T-helper 1 cell (primary cell): ENCODE data around the gene TEKTIP1.
"Not testable (repeated sequence)": the region's sequence is repeated elsewhere in the genome, so short reads cannot be mapped to it uniquely, and the experiment has no call there.

Source experiments
- DNase-seq, 5 donors: peaks; one replicate each; pipeline ENCODE4 v3.0.0-alpha.2; 2012 to 2020

Gene TEKTIP1

GRCh38 chr19:3508121-3508661, 30.8 kb upstream of the TEKTIP1 start:
- DNase-seq, result not testable (repeated sequence)

DNA sequence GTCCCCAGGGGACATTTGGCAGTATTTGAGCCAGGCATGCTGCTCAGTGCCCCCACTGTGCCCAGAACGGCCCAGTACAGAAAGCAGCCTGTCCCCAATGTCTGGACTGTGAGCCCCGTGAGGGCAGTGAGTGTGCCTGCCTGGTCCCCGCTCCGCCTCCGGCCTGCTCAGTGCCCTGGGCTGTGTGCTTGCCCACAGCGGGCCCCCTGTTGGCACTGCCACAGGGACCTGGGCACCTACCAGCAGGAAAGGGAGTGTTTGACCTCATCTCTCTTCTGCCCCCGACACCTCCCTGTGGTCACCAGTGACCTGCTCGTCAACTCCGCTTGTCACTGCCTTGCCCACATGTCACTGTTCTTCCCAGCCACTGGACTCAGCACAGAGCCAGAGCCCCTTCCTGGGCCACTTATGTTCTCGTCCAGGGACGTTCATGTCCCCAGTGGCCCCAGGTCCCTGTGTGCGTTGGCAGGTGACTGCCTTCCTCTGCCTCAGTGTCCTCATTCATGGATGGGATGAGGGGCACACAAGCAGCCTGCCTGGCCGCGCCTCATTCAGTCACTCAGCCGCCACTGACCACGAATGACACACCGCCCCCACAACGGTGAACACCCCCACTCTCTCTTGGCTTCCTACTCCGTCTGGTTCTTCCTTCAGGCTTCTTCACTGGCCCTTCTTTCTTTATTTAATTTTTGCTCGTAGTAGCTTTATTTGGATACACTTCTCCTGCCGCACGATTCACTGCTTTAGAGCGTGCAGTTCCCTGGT, 30.0 kb upstream of the TEKTIP1 start:
- DNase-seq, result no peak

- DNase-seq, result no peak
These were observed 29.4 kb upstream of the TEKTIP1 start for GRCh38 chr19:3509566-3509989.

DNA sequence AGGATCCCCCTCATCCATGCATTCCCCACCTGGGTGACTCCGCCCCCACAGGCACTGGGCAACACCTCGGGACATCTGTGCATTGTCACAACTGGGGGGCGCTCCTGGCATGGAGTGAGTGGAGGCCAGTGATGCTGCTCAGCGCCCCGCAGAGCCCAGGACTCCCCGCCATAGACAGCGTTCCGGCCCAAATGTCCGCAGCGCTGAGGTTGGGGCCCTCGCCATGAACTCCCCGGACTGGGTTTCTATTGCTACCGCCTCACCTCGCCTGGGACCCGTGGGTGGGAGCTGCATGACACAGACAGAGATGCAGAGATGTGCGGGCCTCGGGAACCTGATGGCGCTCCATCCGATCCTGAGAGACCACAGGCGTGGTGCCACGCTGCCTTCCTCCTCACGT, 28.2 kb upstream of the TEKTIP1 start:
- DNase-seq, result no peak

DNA sequence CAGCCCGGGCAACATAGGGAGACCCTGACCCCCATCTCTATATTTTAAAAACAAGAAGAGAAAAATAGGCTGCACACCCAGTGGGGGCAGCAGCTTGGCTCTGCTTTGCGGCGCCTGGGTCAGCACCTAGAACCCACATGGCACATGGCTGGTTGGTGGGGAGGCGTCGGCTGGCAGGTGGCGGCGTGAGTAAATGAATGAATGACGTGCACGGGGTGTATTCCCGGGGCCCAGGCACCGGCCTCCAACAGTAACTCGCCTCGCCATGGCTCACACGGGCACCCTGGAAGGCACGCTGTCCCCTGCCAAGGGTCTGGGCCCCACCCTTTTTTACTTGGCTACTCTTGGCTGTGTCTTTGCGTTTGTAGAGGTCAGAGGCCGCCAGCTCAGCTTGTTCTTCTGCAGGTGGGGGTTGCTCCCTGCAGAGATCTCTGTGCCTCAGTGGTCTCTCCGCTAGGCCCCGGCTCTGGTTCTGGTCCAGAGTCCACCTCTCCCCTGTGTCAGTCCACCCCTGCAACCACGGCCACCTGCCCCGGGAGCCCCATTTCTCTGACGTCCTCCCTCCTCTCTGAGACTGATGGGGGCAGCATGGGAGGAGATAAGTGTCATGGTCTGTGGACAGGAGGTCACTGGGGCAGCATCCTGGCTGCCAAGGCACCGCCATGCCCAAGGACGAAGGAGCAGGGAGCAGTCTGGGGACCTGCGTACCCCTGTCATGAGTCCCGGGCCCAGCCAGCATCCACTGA, 27.3 kb upstream of the TEKTIP1 start:
- no peak for DNase-seq

GRCh38 chr19:3512562-3513228, 26.3 kb upstream of the TEKTIP1 start:
- DNase-seq, result no peak

- DNase-seq, result no peak
These were observed 25.5 kb upstream of the TEKTIP1 start for GRCh38 chr19:3513229-3514140.

- no peak for DNase-seq
These were observed 24.0 kb upstream of the TEKTIP1 start for GRCh38 chr19:3514930-3515329.

DNA sequence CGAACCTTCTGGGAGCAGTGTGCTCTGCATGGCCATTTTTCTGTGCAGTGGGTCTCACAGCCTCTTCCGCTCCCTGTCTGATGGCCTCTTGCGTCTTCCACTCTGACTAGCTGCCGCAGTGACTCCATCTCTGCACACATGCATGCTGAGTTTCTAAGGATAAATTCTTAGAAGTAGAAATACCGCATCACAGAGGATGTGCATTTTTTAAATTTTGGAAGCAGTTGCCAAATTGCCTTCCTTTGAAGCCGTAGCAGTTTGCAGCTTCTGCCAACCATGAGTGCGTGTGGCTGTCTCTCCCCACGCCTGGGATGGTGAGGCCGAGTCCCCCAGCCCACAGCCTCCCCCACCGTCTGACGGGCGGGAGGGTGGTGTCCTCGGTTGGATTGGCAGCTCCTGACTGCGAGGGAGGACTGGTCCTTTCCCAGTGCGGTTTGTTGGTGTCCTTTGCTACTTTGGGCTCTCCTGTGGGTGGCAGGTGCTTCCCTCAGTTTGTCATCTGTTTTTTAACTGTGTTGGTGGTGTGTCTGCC, 23.0 kb upstream of the TEKTIP1 start:
- no peak for DNase-seq

- DNase-seq, result peak in 3 of 5 donors; percentile 31 to 51 (median 43)
These were observed 22.2 kb upstream of the TEKTIP1 start for GRCh38 chr19:3516675-3517207.

DNA sequence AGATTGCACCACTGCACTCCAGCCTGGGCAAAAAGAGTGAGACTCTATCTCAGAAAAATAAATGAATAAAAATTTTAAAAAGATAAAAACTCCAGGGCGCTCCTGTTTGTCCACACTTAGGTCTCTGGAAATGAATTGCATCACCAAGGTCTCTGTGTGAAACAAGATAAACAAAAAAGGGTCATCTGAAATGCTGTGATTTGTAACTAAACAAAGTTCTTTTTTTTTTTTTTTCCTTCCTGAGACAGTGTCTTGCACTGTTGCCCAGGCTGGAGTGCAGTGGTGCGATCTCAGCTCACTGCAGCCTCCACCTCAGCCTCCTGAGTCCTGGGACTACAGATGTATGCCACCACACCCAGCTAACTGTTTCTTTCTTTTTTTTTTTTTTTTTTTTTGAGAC, 21.3 kb upstream of the TEKTIP1 start:
- DNase-seq, result no peak

- no peak for DNase-seq
These were observed 20.7 kb upstream of the TEKTIP1 start for GRCh38 chr19:3518255-3518654.

DNA sequence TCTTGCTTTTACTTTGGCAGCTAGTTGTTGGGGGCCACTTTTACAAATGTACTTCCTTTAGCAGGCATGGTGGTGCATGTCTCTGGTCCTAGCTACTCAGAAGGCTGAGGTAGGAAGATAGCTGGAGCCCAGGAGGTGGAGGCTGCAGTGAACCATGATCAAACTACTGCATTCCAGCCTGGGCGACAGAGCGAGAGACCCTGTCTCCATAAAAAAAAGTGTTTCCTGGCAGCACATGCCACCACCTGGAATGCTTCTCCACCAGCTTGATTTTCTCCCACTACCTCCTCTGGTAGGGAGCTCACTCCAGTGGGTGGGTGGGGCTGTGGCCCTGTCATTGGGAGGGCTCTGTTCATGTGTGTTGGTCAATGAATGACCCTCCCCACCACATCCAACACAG, 20.3 kb upstream of the TEKTIP1 start:
- DNase-seq, result no peak

DNA sequence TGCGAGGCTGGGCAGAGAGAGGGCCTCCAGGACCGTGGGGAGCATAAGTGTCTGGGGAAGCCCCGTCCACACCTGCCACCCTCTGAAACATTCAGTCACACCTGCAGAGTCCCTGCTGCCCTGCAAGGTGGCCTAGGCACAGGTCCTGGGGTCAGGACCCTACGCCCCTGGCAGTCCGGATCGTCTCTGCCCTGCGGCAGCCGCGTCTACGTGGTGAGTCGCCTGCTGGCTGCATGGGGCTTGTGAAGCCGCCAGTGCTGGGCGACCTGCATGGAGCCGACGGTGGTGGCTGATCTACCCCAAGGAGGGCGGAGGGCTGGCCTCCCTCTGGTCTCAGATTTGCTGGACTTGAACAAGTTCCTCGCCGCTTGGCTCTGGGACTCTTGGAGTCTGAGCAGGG, 19.8 kb upstream of the TEKTIP1 start:
- DNase-seq, result no peak

DNA sequence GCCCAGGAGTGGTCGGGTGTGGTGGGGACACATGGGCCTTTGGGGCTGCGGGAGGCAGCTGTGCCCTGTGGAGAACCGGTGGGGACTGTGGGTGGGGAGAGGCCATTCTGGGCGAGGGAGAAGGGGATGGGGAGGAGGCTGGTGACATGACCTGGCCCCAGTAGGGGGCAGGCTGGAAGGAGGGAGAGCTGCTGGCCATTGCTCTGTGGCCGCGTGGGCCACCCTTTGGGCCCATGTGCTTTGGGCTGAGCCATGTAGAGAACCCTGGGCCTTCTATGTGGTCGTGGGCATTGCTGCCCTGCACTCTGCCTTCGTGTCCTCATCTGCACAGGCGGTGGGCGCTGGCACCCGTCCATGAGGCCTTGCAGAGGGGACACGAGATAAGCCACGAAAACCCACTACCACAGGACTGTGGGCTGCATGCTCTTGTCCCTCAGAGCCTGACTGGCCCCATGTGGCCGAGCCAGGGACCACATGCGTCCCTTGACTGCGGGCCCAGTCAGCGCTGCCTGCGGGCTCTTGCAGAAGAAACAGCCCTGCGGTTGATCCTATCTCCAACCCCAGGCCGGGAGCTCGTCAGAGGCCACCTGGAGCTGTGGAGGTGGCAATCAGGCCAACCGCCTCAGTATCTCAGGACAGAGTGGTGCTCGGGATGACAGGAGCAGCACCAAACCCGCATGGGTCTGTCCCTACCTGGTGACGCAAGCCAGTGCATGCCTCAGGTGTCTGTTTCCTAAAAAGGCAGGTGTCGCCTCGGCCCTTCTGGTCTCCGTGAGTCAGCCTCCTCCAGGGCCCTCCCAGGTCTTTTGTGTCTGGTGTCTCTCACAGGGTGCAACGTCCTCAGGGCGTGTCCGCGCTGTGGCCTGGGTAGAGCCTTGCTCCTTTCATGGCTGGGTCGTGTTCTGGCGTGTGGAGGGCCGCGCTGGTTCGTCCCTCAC, 18.5 kb upstream of the TEKTIP1 start:
- no peak for DNase-seq

DNA sequence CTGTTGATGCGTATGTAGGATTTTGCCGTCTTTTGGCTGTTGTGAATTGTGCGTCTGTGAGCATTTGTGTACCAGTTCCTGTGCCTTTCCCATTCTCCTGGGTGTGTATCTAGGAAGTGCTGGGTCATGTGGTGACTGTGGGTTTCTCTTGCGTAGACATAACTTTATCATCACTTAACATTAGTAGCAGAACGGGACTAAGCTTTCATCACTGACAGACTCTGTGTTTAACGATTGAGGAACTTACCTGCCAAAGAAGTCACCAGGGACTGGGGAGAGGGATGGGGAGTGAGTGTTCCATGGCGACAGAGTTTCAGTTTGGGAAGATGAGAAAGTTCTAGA, 17.9 kb upstream of the TEKTIP1 start:
- DNase-seq, result no peak

- no peak for DNase-seq
These were observed 16.3 kb upstream of the TEKTIP1 start for GRCh38 chr19:3522421-3523360.

DNA sequence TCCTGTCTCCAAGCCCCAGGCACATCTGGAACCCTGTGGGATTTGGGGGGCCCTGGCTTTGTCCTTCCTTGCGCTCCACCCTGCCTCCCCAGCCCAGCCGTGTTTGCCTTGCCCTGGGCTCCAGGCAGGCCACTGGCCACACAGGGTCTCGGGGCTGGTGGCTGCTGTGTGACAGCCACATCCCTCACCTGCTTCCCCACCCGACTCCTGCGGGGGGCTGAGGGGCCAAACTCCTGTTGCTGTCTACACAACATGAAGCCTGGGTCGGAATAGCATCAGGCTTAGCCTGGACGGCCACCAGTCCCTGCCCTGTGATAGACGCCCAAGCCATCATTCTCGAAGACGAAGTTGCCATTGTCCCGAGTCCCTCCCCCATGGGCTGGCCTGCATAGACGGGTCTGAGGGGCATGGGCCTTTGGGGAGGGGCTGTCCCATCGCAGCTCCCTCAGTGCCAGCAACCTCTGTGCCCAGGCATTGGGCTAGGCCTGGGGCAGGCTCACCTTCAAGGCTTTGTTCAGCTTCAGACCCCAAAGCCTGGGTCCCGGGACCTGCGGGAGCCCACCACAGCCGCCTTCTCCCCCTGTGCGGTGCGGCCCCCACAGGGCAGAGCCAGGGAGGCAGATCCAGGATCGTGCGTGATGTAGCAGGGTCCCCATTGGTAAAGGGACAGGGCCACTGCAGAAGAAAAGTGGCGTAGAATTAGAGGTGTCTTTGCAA, 15.5 kb upstream of the TEKTIP1 start:
- no peak for DNase-seq
